HG03439 (cell line): ENCODE results near the gene GALNT3.
A peak's percentile ranks its signal among the peaks of the same experiment; 100 is the strongest.

ENCODE experiments used
- ATAC-seq: cut with Tn5 transposase; IDR thresholded peaks from one replicate; pipeline ENCODE4 v1.9.1; 2021; ENCODE audit warnings: mild to moderate bottlenecking, moderate library complexity; ENCODE audit not compliant: unreplicated experiment

The GALNT3 gene

GRCh38 chr2:165793779-165794535 lies at the start of gene GALNT3:
Gene GALNT3 (minus strand): TSS chr2:165794247. CDS start chr2:165770700, 23,547 bp downstream.
- peak; percentile 33 for ATAC-seq

- no peak for ATAC-seq
Observed at GRCh38 chr2:165843351-165843750, 49.3 kb upstream of the GALNT3 start.

- ATAC-seq = no peak
Observed at GRCh38 chr2:165840333-165840958, 46.4 kb upstream of the GALNT3 start.

GRCh38 chr2:165839610-165840009 lies 45.6 kb upstream of the GALNT3 start:
- ATAC-seq = no peak

GRCh38 chr2:165837122-165837521 lies 43.1 kb upstream of the GALNT3 start:
- no peak for ATAC-seq

GRCh38 chr2:165835363-165835762 lies 41.3 kb upstream of the GALNT3 start:
- no peak for ATAC-seq

- no peak for ATAC-seq
Observed at GRCh38 chr2:165833156-165833555, 39.1 kb upstream of the GALNT3 start.

GRCh38 chr2:165827921-165828276 lies 33.9 kb upstream of the GALNT3 start:
- ATAC-seq = no peak

GRCh38 chr2:165827016-165827920 lies 33.2 kb upstream of the GALNT3 start:
- no peak for ATAC-seq

GRCh38 chr2:165825041-165825440 lies 31.0 kb upstream of the GALNT3 start:
- no peak for ATAC-seq

- ATAC-seq = no peak
Observed at GRCh38 chr2:165820296-165820695, 26.2 kb upstream of the GALNT3 start.

GRCh38 chr2:165818920-165819319 lies 24.9 kb upstream of the GALNT3 start:
- no peak for ATAC-seq

GRCh38 chr2:165815299-165816141 lies 21.5 kb upstream of the GALNT3 start:
- peak; percentile 58 for ATAC-seq

- ATAC-seq = no peak
Observed at GRCh38 chr2:165814473-165814872, 20.4 kb upstream of the GALNT3 start.

- ATAC-seq = no peak
Observed at GRCh38 chr2:165811592-165812370, 17.7 kb upstream of the GALNT3 start.

- no peak for ATAC-seq
Observed at GRCh38 chr2:165810418-165810817, 16.4 kb upstream of the GALNT3 start.

GRCh38 chr2:165804719-165805118 lies 10.7 kb upstream of the GALNT3 start:
- no peak for ATAC-seq

GRCh38 chr2:165803123-165803760 lies 9.2 kb upstream of the GALNT3 start:
- ATAC-seq = no peak

- ATAC-seq = no peak
Observed at GRCh38 chr2:165801176-165801575, 7.1 kb upstream of the GALNT3 start.
